H1 (cell line): Measurements from ENCODE around the gene SH3PXD2A. TPM values are rescaled to one million over a fixed set of nuclear protein-coding genes. Genes with fewer than 3 reads are reported as not detected.

Experiments
- NANOG ChIP-seq: IDR thresholded peaks from 2 replicates; pipeline ENCODE4 v1.6.1; 2011; ENCODE audit warnings: low read length, low read depth, mild to moderate bottlenecking, inconsistent platforms; ENCODE audit not compliant: insufficient read depth, poor library complexity, severe bottlenecking
- RBBP5 ChIP-seq: IDR thresholded peaks from 2 replicates; pipeline ENCODE4 v1.7.1; 2012; ENCODE audit warnings: low read depth, mild to moderate bottlenecking, inconsistent platforms, low read length, moderate library complexity, borderline replicate concordance
- RFX5 ChIP-seq: IDR thresholded peaks from 2 replicates; pipeline ENCODE4 v1.6.1; 2011; ENCODE audit warnings: low read depth, low read length, improper control_type of control experiment, borderline replicate concordance
- polyA plus RNA-seq, 7 experiments: library from polyadenylated mRNA; depleted of rRNA in 3 of 7; stranded (reverse) in 5 of 7; unstranded in 2 of 7; fragments of >200 nt in 5 of 7; fragments of 200-250 nt in 2 of 7; gene quantifications; 1 replicate in 5 of 7; 2 replicates in 1 of 7; 4 replicates in 1 of 7; pipeline versions ENCODE4 v1.2.1 to v1.2.3, GENCODE V29; 2011 to 2013; ENCODE audit warnings: missing spikeins in 2 of 7, mixed read lengths in 2 of 7
- total RNA-seq: library from RNA; stranded (reverse); fragmentation: NEBNext Ultra II Directional; extraction: Animal tissue kit (Norgen Biotek cat#: 25700); gene quantifications from 2 replicates; pipeline ENCODE4 v1.2.1, GENCODE V29; 2021

The SH3PXD2A gene
- total and polyA plus RNA-seq, 2 of the 8 experiments (the other 6 are each of a cell fraction or from before 2014, with no cell fraction given): 5.4 to 16.3 TPM

DNA sequence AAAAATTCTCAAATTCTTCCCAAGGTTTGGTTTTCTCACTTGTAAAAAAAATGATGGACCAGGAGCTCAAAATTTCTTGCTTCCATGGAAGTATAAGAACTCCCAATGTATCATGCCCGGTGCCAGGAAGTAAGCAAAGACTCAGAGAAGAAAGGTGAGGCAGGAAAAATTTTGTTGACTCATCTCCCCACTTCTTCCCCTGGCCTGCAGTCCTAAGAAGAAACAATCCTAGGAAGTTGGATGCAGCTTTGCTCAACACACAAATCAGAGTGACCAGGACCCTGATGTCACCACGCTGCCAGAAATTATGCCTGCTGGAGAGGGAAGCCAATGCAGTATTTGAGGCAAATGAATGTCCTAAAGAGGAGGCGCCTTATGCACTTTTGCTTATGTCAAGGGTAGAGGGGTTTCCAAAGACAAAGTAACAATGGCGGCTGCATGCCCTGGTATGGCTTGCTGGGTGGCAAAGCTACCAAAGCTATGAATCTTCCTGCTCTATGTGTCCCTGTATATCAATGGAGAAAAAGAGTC lies 198.2 kb downstream of the SH3PXD2A start (continued):
- TF ChIP-seq RFX5: no peak
- TF ChIP-seq NANOG: no peak
- TF ChIP-seq RBBP5: no peak
